ENCODE results near the gene RPL41.

- no peak for TF ChIP-seq CTCF (IDR thresholded peaks at IDR 0.05; ENCODE audit: low read length)
- TF ChIP-seq EZH2phosphoT487 (IDR thresholded peaks at IDR 0.05; ENCODE audit: low read length): no peak
- TF ChIP-seq EZH2 (optimal IDR thresholded peaks at IDR 0.05; ENCODE audit: low read depth, low read length): no peak
These were observed 5.9 kb upstream of the RPL41 start for GRCh38 chr12:56110571-56110970.
